HepG2 (cell line): Measurements from ENCODE around the gene CRIM1. TPM values are rescaled to one million over a fixed set of nuclear protein-coding genes. Genes with fewer than 3 reads are reported as not detected.
A peak's percentile ranks its signal among the peaks of the same experiment; 100 is the strongest.

Source experiments
- ATAC-seq: fragments of 200-7000 bp; cut with Tn5 transposase; 3 replicates; pipeline ENCODE4 v1.9.1; 2020; ENCODE audit warnings: mild to moderate bottlenecking, moderate library complexity
- BruUV-seq: library from RNA; stranded (reverse); fragments of 400-500 nt; replicated peaks from 2 replicates; lab custom pipeline; 2021; lab: Mats Ljungman, UMichigan
- CTCF ChIA-PET: fragments of 300-600 bp; formaldehyde crosslinking; extraction: SDS; loops from one replicate; lab custom pipeline; 2021; ENCODE audit warnings: low total read pairs, inconsistent platforms, low intra/inter-chr PET ratio; lab: Yijun Ruan, JAX
- POLR2A ChIA-PET: fragments of 350-600 bp; sonication (Branson Sonifier 250); formaldehyde crosslinking; loops from one replicate; lab custom pipeline; 2020; ENCODE audit warnings: antibody characterized with exemption, inconsistent platforms; lab: Yijun Ruan, JAX
- DNase-seq: peaks from one replicate; pipeline ENCODE4 v3.0.0-alpha.2; 2015; ENCODE audit warnings: low spot score
- FAIRE-seq: peaks from 3 replicates; lab custom pipeline; 2011; peaks lifted over from hg19 to GRCh38; lab: Jason Lieb, UNC
- H2AFZ ChIP-seq: one replicate; pipeline ENCODE4 v1.6.1; 2011; ENCODE audit warnings: low read length, inconsistent platforms
- H3K27ac ChIP-seq: fragments of 300-600 bp; 3 replicates; pipeline ENCODE4 v1.8.0; 2011; ENCODE audit warnings: mixed run types, mild to moderate bottlenecking, mixed read lengths, low read length, inconsistent platforms; ENCODE audit not compliant: insufficient read depth; ENCODE audit errors: extremely low read length
- H3K27me3 ChIP-seq, 2 experiments: fragments of 200-600 bp in 1 of 2; 2 replicates in 1 of 2; 3 replicates in 1 of 2; pipeline versions ENCODE4 v1.6.0 to v1.8.0; 2011; ENCODE audit warnings: low read length in 2 of 2, mild to moderate bottlenecking in 2 of 2, moderate library complexity in 2 of 2, inconsistent platforms in 1 of 2; ENCODE audit not compliant: insufficient read depth in 2 of 2, control insufficient read depth in 1 of 2
- H3K36me3 ChIP-seq, 2 experiments: fragments of 200-600 bp in 1 of 2; replicated peaks in 1 of 2; 2 replicates in 1 of 2; 3 replicates in 1 of 2; pipeline versions ENCODE4 v1.5.1 to v1.8.0; 2011; ENCODE audit warnings: low read length in 2 of 2, inconsistent platforms in 1 of 2; ENCODE audit not compliant: insufficient read depth in 2 of 2, control insufficient read depth in 1 of 2
- H3K4me1 ChIP-seq: 2 replicates; pipeline ENCODE4 v1.5.1; 2012; ENCODE audit warnings: low read length, inconsistent platforms; ENCODE audit not compliant: insufficient read depth
- H3K4me2 ChIP-seq: 2 replicates; pipeline ENCODE4 v1.6.0; 2011; ENCODE audit warnings: low read depth, low read length, inconsistent platforms
- H3K4me3 ChIP-seq, 3 experiments: fragments of 200-600 bp in 1 of 3; sonication (generic), shearing (Covaris generic) in 1 of 3; replicated peaks in 1 of 3; 2 replicates each; pipeline ENCODE4 v1.5.1; 2011 to 2016; ENCODE audit warnings: low read length in 3 of 3, inconsistent platforms in 2 of 3, low read depth in 2 of 3, mild to moderate bottlenecking in 2 of 3, control low read depth in 1 of 3, mixed read lengths in 1 of 3; ENCODE audit not compliant: insufficient read depth in 1 of 3
- H3K79me2 ChIP-seq: one replicate; pipeline ENCODE4 v1.6.1; 2011; ENCODE audit warnings: low read length, inconsistent platforms; ENCODE audit not compliant: insufficient read depth
- H3K9ac ChIP-seq: 2 replicates; pipeline ENCODE4 v1.6.0; 2011; ENCODE audit warnings: mild to moderate bottlenecking, low read depth, low read length, inconsistent platforms; ENCODE audit not compliant: insufficient read depth
- H3K9me3 ChIP-seq: 2 replicates; pipeline ENCODE4 v1.5.1; 2012; ENCODE audit warnings: mild to moderate bottlenecking, low read length
- H4K20me1 ChIP-seq: 2 replicates; pipeline ENCODE4 v1.6.0; 2011; ENCODE audit warnings: inconsistent platforms, mild to moderate bottlenecking, low read length, moderate library complexity; ENCODE audit not compliant: insufficient read depth
- MTF1 ChIP-seq: sonication (generic); formaldehyde crosslinking; IDR thresholded peaks from 2 replicates; pipeline ENCODE4 v1.5.0; 2020; ENCODE audit warnings: missing genetic modification reagents
- RBM22 ChIP-seq: fragments of 200-400 bp; formaldehyde crosslinking; optimal IDR thresholded peaks from 2 replicates; pipeline ENCODE3; 2017; ENCODE audit warnings: mild to moderate bottlenecking, low read length, moderate library complexity
- ZKSCAN1 ChIP-seq: fragments of 150-350 bp; IDR thresholded peaks from 2 replicates; pipeline ENCODE4 v1.6.1; 2014; ENCODE audit warnings: low read length
- ZNF205 ChIP-seq: IDR thresholded peaks from 2 replicates; pipeline ENCODE4 v1.6.1; 2018; ENCODE audit warnings: missing biosample characterization, missing genetic modification reagents
- ZSCAN9 ChIP-seq: IDR thresholded peaks from 2 replicates; pipeline ENCODE4 v1.6.1; 2016; ENCODE audit warnings: borderline replicate concordance
- WGBS: methylation state at CpG from one replicate; pipeline ENCODE4 v1.1.6; 2017; ENCODE audit warnings: low lambda C conversion rate; 5-methylcytosine and 5-hydroxymethylcytosine counted together
- in situ Hi-C: cut with HindIII; loops from 2 replicates; pipeline ENCODE4 v1.10.0; 2017; ENCODE audit warnings: low pct_unique_long_range_greater_than_20kb; ENCODE audit not compliant: extremely low pct_ligation_motif_present
- intact Hi-C: fragments of 100-400 bp; cut with micrococcal nuclease; formaldehyde crosslinking; loops from one replicate; pipeline ENCODE4 v1.10.0; 2022; ENCODE audit not compliant: unreplicated experiment
- polyA plus RNA-seq, 8 experiments: library from polyadenylated mRNA; depleted of rRNA in 3 of 8; stranded (reverse) in 7 of 8; unstranded in 1 of 8; fragments of >200 nt; fragmentation: Illumina TruSeq in 4 of 8; extraction: Trizol in 4 of 8; gene quantifications; 2 replicates each; pipeline versions ENCODE4 v1.2.1 to v1.2.3, GENCODE V29; 2011 to 2016; ENCODE audit warnings: low read depth in 4 of 8, missing spikeins in 1 of 8, mixed read lengths in 1 of 8; ENCODE audit not compliant: insufficient read depth in 1 of 8
- total RNA-seq, 5 experiments: library from RNA; depleted of rRNA; stranded (reverse); fragments of >200 nt; fragmentation: Illumina TruSeq; extraction: Trizol; gene quantifications; 2 replicates each; pipeline ENCODE4 v1.2.3, GENCODE V29; 2016; ENCODE audit warnings: low read depth in 1 of 5

The CRIM1 gene
- total and polyA plus RNA-seq, 2 of the 13 experiments (the other 11 are each of a cell fraction or from before 2014, with no cell fraction given): 39.1 to 69.9 TPM

DNA sequence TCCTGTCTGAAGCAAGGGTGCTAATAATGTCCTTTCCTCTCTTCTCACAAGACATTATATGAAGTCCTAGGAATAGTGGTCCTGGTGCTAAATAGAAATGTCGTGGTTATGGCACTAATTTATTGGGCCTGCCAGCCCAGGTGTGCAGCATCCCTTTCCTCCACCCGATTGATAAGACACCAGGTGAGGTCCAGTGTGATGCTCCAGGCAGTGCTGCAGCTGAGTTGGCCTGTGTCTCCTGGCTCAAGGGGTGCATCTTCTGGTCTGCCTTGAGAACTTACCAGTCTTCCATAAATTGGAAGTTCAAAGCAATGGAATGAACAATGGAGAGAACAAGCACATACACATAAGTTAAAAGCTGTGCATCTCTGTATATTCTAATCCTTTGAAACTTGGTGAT, 26.9 kb downstream of the CRIM1 start:
- no peak for TF ChIP-seq ZSCAN9 (CRISPR knock-in tag)
- TF ChIP-seq RBM22: peak; percentile 63
- POLR2A ChIA-PET: interaction anchor here (0.9 kb wide), 1 partner anchor 28 kb away, joined by 3 read pairs; no protein-coding TSS in a partner anchor
- Histone ChIP-seq H3K4me2 (no peak overlapping the region), H3K9me3 (no peaks in the 10 kb centered on the region), H4K20me1 (peaks cover 9% of the 10 kb centered on the region; the same call in 1 of the 2 replicates), H3K79me2 (peaks cover 94% of the 10 kb centered on the region), H3K36me3 (peaks cover 8 to 10% of the 10 kb centered on the region in 2 experiments; a peak in 4 of 5 replicates), H3K4me1 (peaks cover 79% of the 10 kb centered on the region), H3K4me3 (no peak overlapping the region), H2AFZ (no peak overlapping the region), H3K27ac (peak overlapping the region; percentile 81), H3K9ac (no peak overlapping the region), H3K27me3 (no peaks in the 10 kb centered on the region)
- in situ Hi-C loops: no loop called here
- CTCF ChIA-PET: no interaction called here
- intact Hi-C loops: no loop called here
- DNase-seq: no peak
- no peak for ATAC-seq
- FAIRE-seq: no peak
- 64% methylated on average over 2 of the region's 2 CpGs for WGBS
- BruUV-seq: no TSS peak

DNA sequence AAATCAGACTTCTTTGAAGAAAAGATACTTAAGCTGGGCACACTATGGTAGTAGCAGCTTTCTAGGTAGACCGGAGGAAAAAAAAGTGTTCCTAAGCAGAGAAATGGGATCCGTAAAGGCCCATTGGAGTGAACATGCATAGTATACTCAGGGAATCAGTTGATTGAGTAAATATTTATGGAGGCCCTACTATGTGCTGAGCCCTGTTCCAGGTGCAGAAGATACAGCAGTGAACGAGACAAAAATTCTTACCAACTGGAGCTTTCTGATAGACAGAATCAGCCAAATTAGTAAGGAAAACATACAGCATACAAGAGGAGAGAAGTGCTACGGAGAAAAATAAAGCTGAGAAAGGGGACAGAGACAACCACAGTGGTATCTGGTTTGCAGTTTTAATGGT, 28.1 kb downstream of the CRIM1 start:
- 85% methylated on average over 4 of the region's 4 CpGs for WGBS
- Histone ChIP-seq H3K4me1 (peaks cover 79% of the 10 kb centered on the region), H4K20me1 (peaks cover 4% of the 10 kb centered on the region; the same call in 1 of the 2 replicates)
- DNase-seq: no peak
- peak; percentile 89 for TF ChIP-seq ZKSCAN1
- TF ChIP-seq MTF1 (CRISPR knock-in tag): no peak
- TF ChIP-seq ZNF205 (CRISPR knock-in tag): no peak
- TF ChIP-seq, all 625 proteins: peak for 1
- no peak overlapping the region for H3K4me2 ChIP-seq
- no peak for FAIRE-seq
- H3K79me2 ChIP-seq: peaks cover 91% of the 10 kb centered on the region
- no peak overlapping the region for H2AFZ ChIP-seq
- peaks cover 8 to 10% of the 10 kb centered on the region in 2 experiments; a peak in 4 of 5 replicates for H3K36me3 ChIP-seq
- in situ Hi-C loops: no loop called here
- no peaks in the 10 kb centered on the region for H3K9me3 ChIP-seq
- BruUV-seq: no TSS peak
- H3K9ac ChIP-seq: no peak overlapping the region
- ATAC-seq: no peak
- intact Hi-C loops: no loop called here
- CTCF ChIA-PET: no interaction called here
- peak overlapping the region; percentile 1 for H3K27ac ChIP-seq
- H3K4me3 ChIP-seq: no peak overlapping the region
- POLR2A ChIA-PET: no interaction called here
- H3K27me3 ChIP-seq: no peaks in the 10 kb centered on the region
